Endothelial cell of umbilical vein (primary cell): ENCODE data around the gene OR2A14.

Experiments
- EZH2 ChIP-seq: IDR thresholded peaks from 2 replicates; pipeline ENCODE4 v1.6.1; 2012; ENCODE audit warnings: borderline replicate concordance, low read depth, mild to moderate bottlenecking, moderate library complexity, low read length, inconsistent platforms; ENCODE audit not compliant: severe bottlenecking
- POLR2A ChIP-seq: IDR thresholded peaks from 2 replicates; pipeline ENCODE4 v1.6.1; 2012; ENCODE audit warnings: low read depth, mild to moderate bottlenecking, control low read depth, low read length
- POLR2AphosphoS5 ChIP-seq: IDR thresholded peaks from 2 replicates; pipeline ENCODE4 v1.6.1; 2012; ENCODE audit warnings: low read depth, mild to moderate bottlenecking, control low read depth, low read length, moderate library complexity; ENCODE audit not compliant: insufficient read depth
- TF ChIP-seq, protein P1 (sequence below), 2 donors: IDR thresholded peaks; 1 replicate in 1 of 2; 2 replicates in 1 of 2; pipeline ENCODE4 v1.5.1; 2011; ENCODE audit warnings: low read length in 2 of 2, mild to moderate bottlenecking in 2 of 2, moderate library complexity in 2 of 2, control low read depth in 1 of 2, inconsistent platforms in 1 of 2, low read depth in 1 of 2; ENCODE audit not compliant: insufficient read depth in 1 of 2; ENCODE audit errors: extremely low read depth in 1 of 2

DNA sequence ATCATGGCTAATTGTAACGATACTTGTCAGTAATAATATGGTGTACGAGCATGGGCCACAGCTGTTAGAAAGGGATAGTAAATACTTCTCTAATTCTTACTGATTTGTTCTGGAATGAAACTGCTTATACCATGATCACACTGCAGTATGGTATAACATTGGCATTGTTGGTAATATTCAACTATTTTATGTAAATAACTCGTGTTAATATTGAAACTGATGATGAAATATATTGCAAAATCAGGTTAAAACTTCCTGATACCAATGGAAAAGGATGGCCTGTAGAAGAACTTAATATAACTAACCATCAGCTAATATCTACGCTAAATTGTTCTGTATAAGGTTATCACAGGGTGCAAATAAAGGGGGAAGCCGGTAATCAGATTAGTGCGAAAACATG is 10.3 kb downstream of the OR2A14 start:
- TF ChIP-seq, protein P1, sequence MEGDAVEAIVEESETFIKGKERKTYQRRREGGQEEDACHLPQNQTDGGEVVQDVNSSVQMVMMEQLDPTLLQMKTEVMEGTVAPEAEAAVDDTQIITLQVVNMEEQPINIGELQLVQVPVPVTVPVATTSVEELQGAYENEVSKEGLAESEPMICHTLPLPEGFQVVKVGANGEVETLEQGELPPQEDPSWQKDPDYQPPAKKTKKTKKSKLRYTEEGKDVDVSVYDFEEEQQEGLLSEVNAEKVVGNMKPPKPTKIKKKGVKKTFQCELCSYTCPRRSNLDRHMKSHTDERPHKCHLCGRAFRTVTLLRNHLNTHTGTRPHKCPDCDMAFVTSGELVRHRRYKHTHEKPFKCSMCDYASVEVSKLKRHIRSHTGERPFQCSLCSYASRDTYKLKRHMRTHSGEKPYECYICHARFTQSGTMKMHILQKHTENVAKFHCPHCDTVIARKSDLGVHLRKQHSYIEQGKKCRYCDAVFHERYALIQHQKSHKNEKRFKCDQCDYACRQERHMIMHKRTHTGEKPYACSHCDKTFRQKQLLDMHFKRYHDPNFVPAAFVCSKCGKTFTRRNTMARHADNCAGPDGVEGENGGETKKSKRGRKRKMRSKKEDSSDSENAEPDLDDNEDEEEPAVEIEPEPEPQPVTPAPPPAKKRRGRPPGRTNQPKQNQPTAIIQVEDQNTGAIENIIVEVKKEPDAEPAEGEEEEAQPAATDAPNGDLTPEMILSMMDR (IDR thresholded peaks at IDR 0.05; ENCODE audit: extremely low read depth in 1 of 2, insufficient read depth in 1 of 2, low read depth in 1 of 2, low read length in 2 of 2), result no peak
- TF ChIP-seq POLR2A (no peak), EZH2 (no peak), POLR2AphosphoS5 (no peak)
